Hematopoietic multipotent progenitor cell (in vitro differentiated cells): ENCODE data around the gene SCD5. TPM values are rescaled to one million over a fixed set of nuclear protein-coding genes. Genes with fewer than 3 reads are reported as not detected.

Source experiments
- DNase-seq, 3 donors: peaks; one replicate each; pipeline ENCODE4 v3.0.0-alpha.2; 2011 to 2015; ENCODE audit warnings: low read depth in 2 of 3, low spot score in 2 of 3
- total RNA-seq: library from RNA; depleted of rRNA; stranded (reverse); fragments of >200 nt; gene quantifications from one replicate; pipeline ENCODE4 v1.2.3, GENCODE V29; 2012

The SCD5 gene
- total RNA-seq, 1 donor, result 10.8 TPM

DNA sequence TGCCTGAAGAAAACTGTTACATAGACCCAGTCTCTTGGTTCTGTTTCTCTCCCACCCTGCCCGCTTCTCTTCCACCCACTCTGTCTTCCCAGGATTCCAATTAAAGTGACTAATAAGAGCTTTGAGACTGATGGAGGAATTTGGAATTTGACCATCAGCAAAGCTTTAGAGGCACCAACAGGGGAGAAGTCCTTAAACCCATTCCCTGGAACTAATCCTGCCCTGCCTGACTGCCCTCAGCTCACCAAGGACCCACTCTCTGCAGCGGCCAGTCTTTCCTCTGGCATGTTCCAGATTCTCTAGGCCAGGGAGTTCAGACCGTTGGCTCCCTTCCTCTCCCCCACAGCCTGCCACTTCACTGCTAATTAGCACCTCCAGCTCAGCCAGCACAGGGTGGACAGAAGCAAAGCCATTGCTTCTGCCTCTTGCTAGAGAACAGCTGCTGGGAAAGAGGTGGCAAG lies 23.9 kb downstream of the SCD5 start:
- no peak for DNase-seq

DNA sequence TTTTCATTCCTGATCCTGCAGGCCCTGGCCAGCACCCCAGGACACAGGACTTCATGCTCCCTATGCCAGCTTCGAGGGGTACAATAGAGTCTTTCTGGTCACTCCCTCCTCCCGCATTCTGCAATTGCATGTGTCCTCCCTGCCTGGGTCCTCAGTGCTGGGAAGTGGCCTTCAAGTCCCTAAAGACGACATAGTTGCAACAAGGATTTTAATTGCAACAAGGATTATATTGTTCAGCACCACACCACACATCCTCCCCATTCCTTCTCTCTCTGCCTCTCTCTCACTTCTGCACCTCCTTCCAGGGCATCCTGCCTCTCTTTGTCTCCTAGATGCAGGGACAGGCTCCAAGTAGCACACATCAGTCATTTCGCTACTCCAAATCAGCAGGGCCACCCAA lies 25.5 kb downstream of the SCD5 start:
- DNase-seq, result no peak

DNA sequence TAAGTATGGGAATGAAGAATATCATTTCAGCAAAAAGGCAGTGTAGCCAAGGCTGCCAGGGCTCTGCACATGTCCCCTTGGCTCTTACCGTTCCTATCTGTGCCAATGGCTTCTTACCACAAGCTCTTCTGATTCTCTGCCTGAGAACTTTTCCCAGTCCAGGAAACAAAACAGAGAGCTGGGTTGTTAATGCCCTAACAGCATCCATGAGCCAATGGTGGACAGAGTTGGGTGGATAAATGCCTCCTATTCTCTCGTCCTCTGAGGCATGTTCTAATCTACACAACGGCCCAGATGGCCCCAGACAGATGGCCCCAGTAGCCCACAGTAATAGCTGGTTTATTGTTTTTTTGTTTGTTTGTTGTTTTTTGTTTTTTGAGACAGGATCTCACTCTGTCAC lies 28.0 kb downstream of the SCD5 start:
- no peak for DNase-seq

DNA sequence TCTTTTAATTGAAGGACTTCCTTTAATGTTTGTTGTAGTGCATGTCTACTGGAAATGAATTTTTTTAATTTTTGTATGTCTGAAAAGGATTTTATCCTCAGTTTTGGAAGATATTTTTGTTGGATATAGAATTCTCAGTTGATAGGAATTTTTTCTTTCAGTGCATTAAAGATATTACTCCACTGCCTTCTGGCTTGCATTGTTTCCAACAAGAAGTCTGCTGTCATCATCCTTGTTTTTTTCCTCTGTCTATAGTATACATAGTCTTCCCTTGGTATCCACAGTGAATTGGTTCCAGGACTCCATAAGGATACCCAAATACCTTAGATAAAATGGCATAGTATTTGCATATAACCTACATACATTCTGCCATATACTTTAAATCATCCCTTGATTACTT lies 33.5 kb downstream of the SCD5 start:
- DNase-seq, result peak in 1 of 3 donors; percentile 37

DNA sequence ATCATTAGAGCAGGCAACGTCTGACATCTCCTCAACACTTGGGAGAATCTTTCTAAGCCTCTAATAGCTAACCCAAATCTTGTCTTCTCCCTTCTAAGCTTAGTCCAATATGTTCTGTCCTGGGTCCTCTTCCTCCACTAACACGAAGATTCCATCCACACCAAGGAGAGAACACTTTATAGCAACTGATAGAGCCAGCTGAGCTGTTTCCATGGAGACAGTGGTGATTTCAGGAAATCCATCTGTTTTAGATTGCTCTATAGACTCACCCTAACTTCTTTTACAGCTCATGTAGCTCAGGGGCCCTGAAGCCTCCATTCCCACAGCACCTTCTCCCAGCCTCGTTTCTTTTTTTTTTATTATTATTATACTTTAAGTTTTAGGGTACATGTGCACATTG lies 37.4 kb downstream of the SCD5 start:
- DNase-seq, result peak in 1 of 3 donors; percentile 15

DNA sequence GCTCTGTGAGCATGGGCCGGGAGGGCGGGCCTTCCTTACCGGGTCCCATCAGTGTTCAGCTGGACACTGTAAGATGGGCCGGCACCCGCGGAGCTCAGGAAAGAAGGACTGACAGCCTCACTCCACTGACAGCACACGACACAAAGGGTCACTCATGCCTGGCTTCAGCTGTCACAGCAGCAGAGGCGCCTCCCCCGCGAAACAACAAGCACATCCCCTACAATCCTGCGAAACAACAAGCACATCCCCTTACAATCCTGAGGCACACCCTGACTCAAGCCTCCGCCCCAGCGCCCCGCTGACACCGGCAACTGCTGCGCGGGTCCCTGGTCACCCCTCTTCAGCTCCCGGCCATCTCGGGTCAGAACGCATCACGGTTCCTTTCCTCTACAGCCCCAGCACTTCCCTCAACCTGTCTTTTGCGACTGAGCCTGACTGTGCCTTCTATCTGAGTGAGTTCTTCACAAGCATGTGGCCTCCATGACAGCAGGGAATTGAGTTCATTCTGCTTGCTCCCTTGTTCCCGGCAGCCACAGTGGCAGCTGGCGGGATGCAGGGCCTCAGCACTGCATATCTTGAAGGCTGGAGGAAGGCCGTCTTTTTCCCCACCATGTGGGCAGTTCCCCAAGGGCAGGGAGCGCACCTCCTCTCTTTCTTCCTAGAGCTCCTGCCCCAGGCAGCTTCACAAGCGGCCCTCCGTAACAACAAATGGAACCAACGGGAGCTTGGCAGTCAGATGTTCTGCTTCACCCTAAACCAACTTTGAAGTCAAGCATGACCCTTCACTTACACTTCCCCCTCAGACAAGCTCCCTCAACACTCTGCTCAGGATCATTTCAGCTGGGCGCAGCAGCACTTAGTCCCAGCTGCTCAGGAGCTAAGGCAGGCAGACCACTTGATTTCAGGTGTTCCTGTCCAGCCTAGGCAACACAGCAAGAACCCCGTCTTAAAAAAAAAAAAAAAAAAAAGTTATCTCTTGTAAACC lies 39.6 kb downstream of the SCD5 start:
- no peak for DNase-seq

DNA sequence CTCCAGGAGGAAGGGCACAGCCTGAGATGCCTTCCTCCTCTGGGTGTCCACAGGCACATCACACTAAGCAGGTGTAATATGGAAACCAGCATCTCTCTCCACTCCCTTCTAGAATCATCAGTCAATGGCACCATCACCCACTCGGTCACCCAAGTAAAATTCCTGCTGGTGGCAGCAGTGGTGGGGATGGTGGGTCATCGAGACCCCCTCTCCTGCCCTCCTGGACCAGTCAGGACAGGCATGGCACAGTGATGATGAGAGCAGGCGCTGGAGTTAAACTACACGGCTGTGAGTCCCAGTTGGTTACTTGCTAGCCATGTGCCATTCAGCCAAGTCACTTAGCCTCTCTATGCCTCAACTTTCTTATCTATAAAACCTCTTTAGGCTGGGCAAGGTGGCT lies 42.5 kb downstream of the SCD5 start:
- no peak for DNase-seq

DNA sequence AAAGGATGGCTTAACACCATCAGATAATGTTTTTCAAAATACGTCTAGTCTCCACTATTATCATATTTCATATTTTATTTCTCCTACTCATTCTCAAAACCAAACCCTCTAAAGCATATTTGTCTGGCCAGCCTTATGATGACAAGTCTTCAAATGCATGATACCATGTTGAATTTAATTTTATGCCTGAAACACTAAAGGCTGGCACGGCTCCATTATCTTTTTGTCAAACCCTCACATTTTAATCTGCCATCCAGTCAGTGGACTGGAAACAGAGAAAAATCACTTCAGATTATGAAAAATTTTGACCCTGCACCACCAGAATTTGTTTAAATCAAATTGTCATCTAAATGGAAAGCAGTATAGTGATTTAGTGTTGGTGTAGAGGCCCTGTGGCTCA lies 42.9 kb downstream of the SCD5 start:
- DNase-seq, result no peak

DNA sequence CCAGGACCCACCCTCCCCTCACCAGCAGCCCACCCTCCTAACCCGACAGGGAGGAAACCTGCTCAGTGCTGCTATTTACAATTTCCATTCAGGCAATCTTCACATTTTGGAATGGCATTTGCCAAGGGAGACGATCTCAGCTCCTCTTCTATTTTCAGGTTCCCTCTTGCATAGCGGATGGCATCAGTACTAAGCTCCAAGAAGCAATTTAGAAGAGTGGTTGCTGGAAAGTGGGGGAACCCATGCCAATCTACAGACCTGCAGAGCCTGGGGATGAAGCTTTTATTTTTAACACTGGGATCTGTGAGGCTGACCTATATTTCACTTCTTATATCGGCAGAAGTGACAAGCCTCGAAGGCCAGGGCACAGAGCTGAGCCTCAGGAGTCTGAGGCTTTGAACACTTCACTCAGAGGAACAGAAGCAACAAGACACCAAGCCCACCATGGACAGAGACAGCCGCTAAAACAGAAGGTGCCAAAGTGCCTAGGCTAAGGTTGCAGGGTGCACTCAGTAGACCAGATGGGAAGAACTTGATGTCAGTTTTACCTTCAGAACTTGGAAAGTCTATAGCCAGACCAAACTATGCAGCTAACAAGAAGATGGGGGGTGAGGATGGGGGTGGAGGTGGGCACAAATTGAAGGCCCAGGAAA lies 44.0 kb downstream of the SCD5 start:
- DNase-seq, result no peak

DNA sequence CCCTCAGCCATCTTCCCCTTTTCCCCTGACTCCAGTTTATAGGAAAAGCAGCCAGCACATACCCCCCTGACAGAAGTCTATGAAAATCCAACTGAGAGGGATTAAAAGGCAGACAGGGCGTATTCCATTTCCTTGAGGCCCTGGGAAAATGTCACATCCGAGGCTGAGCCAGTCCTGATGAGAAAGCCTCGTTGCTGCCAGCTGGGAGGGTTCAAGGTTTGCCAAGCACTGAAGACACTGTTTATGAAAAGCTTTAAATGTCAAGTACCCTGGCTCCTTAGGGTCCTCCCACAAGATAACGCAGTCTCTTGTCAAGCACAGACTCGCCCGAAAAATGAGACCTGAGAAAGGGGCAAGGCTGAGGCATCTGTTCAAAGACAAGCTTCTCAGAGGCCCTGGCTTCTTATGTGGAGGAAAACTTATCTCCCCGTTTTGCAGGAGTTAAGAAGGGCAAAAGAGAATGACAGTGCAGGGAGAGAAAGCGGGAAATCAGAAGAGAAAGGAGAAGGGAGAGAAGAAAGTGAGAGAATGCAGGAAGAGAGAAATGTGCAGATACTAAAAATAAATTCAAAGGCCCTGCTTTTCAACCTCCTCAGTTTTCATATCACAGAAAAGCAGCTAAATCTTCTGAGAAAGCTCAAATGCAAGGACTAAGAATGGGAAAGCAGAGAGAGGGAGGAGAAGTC lies 44.7 kb downstream of the SCD5 start:
- DNase-seq, result no peak

DNA sequence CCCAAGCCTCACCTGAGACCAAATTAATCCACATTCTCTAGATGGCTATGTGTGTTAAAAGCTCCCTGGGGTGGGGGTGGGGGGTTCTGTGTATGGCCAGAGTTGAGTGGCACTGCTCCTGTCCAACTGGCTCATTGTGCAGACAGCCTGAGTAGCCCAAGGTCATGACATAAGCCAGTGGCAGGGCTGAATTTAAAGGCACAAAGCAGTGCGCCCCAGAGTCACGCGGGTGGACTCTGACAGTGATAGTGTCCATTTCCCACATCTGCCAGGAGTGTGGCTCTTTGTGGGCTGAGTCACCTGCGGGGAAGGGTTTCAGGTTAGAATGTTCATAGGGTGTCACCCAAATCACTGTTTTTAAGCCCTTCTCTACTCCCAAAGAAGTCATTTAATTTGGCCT lies 45.4 kb downstream of the SCD5 start:
- DNase-seq, result no peak

DNA sequence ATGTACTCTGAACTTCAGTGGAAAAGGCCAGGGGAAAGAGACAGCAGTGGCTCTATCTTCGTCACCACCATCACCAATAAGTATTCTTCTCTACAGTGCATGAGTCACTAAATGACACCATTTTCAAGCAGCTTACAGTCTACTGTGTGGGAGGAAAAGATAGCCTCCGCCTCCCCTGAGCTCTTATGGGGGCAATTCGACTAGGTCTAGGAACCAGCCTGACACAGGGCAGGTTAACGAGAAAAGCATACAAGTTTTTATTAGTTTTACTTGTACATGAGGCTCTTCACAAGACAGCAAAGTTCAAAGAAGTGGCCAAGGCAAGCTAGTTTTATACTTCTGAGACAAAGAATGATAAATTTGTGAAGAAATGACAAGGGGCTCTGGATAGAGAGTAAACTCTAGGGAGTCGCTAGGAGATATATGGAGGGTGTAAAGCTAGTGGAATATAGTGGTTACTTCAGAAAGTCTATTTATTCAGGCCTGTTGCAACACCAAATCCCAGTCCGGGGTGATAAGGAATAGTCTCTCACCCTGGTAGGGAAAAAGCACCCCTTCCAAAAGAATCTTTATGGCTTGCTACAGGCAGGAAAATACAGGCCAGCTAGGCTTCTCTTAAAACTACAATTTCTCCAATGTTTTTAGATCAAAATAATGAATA lies 49.7 kb downstream of the SCD5 start:
- DNase-seq, result no peak

DNA sequence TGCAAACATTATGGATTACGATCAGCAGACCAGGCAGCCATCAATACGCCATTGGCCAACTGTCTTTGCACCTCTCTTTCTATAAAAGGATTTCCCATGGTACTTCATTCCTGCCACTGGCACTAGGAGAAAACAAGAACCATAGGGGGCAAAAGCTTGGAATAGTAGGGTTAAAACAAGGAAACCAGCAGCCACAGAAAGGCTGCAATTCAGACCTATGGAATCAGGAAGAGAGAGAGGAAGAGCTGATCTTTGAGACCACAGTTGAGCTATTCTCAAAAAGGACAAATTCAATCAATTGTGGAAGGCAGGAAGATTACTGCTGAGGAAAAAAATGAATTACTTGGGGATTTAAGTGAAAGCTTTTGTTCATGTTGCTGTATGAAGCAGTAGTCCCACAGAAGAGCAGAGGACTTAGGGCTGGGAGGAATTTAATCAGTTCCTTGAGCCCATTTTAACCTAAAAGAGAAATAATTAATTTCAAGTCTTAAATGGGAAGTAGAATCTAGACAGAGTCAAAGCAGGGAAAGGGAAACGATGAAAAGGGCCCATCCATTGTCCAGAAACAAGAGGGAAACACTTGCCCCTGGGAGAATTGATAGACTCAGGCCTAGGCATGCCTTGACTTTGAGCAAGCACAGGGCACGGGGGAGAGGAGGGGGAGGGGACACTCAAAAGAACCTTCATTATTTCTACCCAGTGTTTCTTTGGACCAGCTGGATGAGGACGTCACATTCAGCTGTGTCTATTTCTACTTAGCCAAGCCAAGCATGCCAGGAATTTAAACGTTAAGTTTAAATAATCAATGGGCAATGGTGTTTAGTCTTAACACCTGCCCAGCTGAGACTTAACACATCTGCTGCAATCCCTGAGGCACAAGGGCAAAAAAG lies 50.7 kb downstream of the SCD5 start:
- no peak for DNase-seq

DNA sequence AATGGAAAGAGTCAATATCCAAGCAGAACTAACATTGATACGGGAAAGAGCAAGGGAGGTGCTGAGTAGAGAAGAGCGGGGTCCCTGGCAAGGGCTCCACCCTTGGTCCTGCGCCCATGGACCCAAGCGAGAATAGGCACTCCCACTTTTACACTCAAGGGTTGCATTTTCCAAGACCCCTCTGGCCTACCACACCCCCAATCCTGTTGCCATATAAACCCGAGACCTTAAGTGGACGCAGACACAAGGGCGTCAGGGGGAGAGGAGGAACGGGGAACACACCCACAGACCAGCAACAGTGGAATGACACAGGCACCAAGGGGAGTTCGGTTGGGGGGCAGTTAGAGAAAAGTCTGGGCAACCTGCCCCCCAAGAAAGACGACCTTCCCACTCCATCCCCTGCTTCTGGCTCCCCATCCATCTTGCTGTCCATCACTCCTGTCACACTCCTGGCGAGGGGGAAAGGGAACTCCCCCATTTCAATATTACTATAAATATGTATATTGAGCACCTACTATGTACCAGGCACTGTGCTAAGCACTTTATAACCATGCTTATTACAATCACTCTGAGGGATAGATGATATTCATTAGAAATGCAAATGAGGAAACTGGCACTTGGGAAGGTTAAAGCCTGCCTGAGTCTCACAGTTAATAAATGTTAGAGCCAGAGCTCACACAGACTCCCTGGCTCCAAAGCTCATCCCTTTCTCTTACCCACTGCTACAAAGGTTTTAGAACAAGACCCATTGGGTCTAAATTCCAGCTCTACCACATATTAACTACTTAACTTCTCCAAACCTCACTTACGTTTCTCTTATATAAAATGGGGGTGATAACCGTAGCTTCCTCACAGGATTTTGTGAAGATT lies 51.7 kb downstream of the SCD5 start:
- no peak for DNase-seq

DNA sequence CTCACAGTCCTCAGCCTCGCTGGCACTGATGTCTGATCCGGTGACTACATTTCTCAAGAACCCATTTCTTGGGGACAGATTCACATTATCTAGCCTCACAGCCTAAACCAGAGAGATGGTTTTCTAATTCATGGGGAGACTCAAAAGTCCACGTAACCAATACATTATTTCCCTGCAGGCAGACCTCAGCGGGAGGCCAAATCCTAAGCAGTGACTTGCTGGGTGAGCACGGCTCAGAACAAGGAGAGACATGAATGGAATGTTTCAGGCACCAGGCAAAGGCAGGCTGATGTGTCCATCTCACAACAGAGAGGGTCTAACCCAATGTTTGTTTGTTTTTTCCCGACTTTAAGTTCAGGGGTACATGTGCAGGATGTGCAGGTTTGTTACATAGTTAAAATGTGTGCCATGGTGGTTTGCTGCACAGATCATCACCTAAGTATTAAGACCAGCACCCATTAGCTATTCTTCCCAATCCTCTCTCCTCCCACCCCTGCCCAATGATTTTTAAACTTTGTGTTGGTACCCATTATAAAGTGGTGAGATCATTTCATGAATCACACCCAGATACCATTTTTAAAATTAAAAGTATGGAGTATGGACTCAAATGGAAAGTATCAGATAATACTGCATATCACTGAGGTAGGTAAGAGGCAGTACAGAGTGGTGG lies 53.3 kb downstream of the SCD5 start:
- DNase-seq, result no peak

DNA sequence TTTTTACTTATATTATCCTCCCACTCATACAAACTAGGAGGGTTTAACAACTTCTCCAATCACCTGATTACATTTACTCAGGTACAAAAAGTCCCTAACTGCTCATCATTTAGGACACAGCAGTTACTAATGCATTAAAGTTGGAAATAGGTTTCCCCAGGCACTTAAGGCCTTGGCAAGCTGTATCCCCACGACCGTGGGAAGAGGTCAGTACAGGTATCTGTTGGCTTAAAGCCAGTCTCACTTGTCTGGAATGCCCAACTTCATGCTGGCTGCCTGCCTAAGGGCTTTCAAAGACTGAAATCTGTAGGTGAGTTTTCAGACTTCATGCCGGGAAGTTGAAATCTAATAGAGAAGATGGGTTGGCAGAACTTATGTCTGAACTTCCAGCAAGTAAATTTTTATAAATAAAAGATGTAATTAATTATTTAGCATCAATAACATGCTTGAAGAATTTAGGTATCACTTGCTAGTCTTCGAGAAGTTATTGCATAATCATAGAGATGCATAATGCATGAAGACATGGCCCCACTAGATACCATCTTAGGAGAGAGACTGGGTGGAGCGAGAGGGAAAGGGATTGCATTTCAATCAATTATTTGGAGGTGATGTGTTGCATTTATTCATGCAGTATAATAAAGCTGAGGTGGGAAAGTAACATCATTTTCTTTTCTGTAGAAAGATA lies 54.2 kb downstream of the SCD5 start:
- DNase-seq, result no peak

DNA sequence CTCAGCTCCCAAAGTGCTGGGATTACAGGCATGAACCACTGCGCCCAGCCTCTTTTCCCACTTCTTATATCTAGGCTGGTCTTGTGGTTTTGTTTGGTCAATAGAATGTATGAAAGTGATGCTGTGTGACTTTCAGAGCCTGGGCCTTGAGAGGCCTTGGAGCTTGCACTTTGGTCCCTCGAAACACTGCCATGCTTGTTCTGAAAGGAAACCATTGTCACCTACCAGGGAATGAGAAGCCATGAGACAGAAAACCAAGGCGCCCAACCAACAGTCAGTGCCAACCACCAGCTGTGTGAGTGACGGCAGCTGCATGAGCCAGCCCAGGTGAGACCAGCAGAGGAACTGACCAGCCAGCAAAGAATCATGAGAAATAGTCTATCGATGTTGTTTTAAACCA lies 57.4 kb downstream of the SCD5 start:
- no peak for DNase-seq
